HG03066 (cell line): ENCODE data around the gene MOV10L1.

Experiments used
- ATAC-seq: cut with Tn5 transposase; IDR thresholded peaks from one replicate; pipeline ENCODE4 v1.9.1; 2021; ENCODE audit warnings: low read depth; ENCODE audit not compliant: unreplicated experiment

MOV10L1 gene

GRCh38 chr22:50089682-50090411 lies at the start of gene MOV10L1:
Gene MOV10L1 (plus strand): TSS chr22:50090006. CDS start chr22:50090089, 83 bp downstream.
- ATAC-seq, result no peak

GRCh38 chr22:50040717-50041116 lies 49.1 kb upstream of the MOV10L1 start:
- ATAC-seq, result no peak

GRCh38 chr22:50041361-50042065 lies 48.3 kb upstream of the MOV10L1 start:
- ATAC-seq, result no peak

GRCh38 chr22:50044485-50045118 lies 45.2 kb upstream of the MOV10L1 start:
- no peak for ATAC-seq

GRCh38 chr22:50045211-50046018 lies 44.4 kb upstream of the MOV10L1 start:
- no peak for ATAC-seq

GRCh38 chr22:50046019-50046415 lies 43.8 kb upstream of the MOV10L1 start:
- no peak for ATAC-seq

GRCh38 chr22:50046481-50047245 lies 43.1 kb upstream of the MOV10L1 start:
- no peak for ATAC-seq

GRCh38 chr22:50047346-50047745 lies 42.5 kb upstream of the MOV10L1 start:
- no peak for ATAC-seq

GRCh38 chr22:50048061-50048765 lies 41.6 kb upstream of the MOV10L1 start:
- no peak for ATAC-seq

- ATAC-seq, result no peak
These were observed 41.0 kb upstream of the MOV10L1 start for GRCh38 chr22:50048836-50049235.

- no peak for ATAC-seq
These were observed 40.3 kb upstream of the MOV10L1 start for GRCh38 chr22:50049299-50050195.

GRCh38 chr22:50051930-50052329 lies 37.9 kb upstream of the MOV10L1 start:
- no peak for ATAC-seq

- no peak for ATAC-seq
These were observed 35.9 kb upstream of the MOV10L1 start for GRCh38 chr22:50053861-50054260.

GRCh38 chr22:50056214-50056972 lies 33.4 kb upstream of the MOV10L1 start:
- ATAC-seq, result no peak

- no peak for ATAC-seq
These were observed 32.3 kb upstream of the MOV10L1 start for GRCh38 chr22:50057278-50058060.

GRCh38 chr22:50058061-50058905 lies 31.5 kb upstream of the MOV10L1 start, which contains the start of gene TTLL8:
Gene TTLL8 (minus strand): TSS chr22:50058298.
- no peak for ATAC-seq
